GM23248 (cell line): ENCODE data around the gene PLD4.

Experiments
- EZH2 ChIP-seq: fragments of 200-600 bp; sonication (generic); IDR thresholded peaks from 2 replicates; pipeline ENCODE4 v1.6.1; 2018; ENCODE audit warnings: antibody characterized with exemption, mild to moderate bottlenecking; ENCODE audit not compliant: insufficient read depth, poor library complexity, severe bottlenecking
- EZH2phosphoT487 ChIP-seq: fragments of 200-600 bp; sonication (generic); IDR thresholded peaks from 2 replicates; pipeline ENCODE4 v1.6.1; 2018; ENCODE audit warnings: antibody characterized with exemption, moderate library complexity, mild to moderate bottlenecking, low read depth; ENCODE audit not compliant: insufficient read depth

- TF ChIP-seq EZH2phosphoT487 (no peak), EZH2 (no peak)
These were observed 2.1 kb downstream of the PLD4 start for GRCh38 chr14:104926619-104927431.
